T-cell (primary cell): ENCODE results near the gene PIEZO2. TPM values are rescaled to one million over a fixed set of nuclear protein-coding genes. Genes with fewer than 3 reads are reported as not detected.

Experiments
- ATAC-seq, 4 experiments: fragments of 200-7000 bp in 3 of 4; fragments of 150-1000 bp in 1 of 4; cut with Tn5 transposase; replicated peaks in 1 of 4; 1 replicate in 3 of 4; 2 replicates in 1 of 4; pipeline ENCODE4 v1.10.0; 2021; ENCODE audit warnings: moderate library complexity in 3 of 4, mild to moderate bottlenecking in 2 of 4, moderate number of reproducible peaks in 1 of 4
- CTCF ChIA-PET, 2 donors: fragments of 300-600 bp; sonication (Branson Sonifier 250); formaldehyde crosslinking; loops; one replicate each; lab custom pipeline; 2022; ENCODE audit warnings: antibody characterized with exemption in 2 of 2; lab: Charles Lee
- POLR2A ChIA-PET, 2 donors: fragments of 300-600 bp; sonication (Branson Sonifier 250); formaldehyde crosslinking; loops; one replicate each; lab custom pipeline; 2022; ENCODE audit warnings: antibody characterized with exemption in 2 of 2; lab: Charles Lee
- DNase-seq, 35 experiments: peaks; one replicate each; pipeline versions ENCODE4 v3.0.0 to v3.0.0-alpha.2; 2013 to 2023
- H3K27ac ChIP-seq: one replicate; pipeline ENCODE4 v1.5.1; 2013; ENCODE audit warnings: low read length
- H3K27me3 ChIP-seq, 2 experiments: replicated peaks in 1 of 2; 1 replicate in 1 of 2; 2 replicates in 1 of 2; pipeline versions ENCODE4 v1.6.1 to v1.7.0; 2013; ENCODE audit warnings: low read length in 1 of 2, mixed read lengths in 1 of 2; ENCODE audit not compliant: control insufficient read depth in 2 of 2, insufficient read depth in 2 of 2; ENCODE audit errors: extremely low read depth in 1 of 2
- H3K36me3 ChIP-seq, 2 donors: 1 replicate in 1 of 2; 2 replicates in 1 of 2; pipeline versions ENCODE4 v1.6.1 to v1.7.0; 2013; ENCODE audit warnings: low read length in 1 of 2; ENCODE audit not compliant: control insufficient read depth in 2 of 2, insufficient read depth in 1 of 2; ENCODE audit errors: extremely low read depth in 1 of 2
- H3K4me1 ChIP-seq, 2 experiments: 1 replicate in 1 of 2; 2 replicates in 1 of 2; pipeline versions ENCODE4 v1.6.1 to v1.7.0; 2013; ENCODE audit warnings: low read length in 2 of 2, mixed read lengths in 1 of 2; ENCODE audit not compliant: insufficient read depth in 2 of 2, control insufficient read depth in 1 of 2; ENCODE audit errors: extremely low read depth in 1 of 2
- H3K4me3 ChIP-seq, 2 donors: 1 replicate in 1 of 2; 2 replicates in 1 of 2; pipeline versions ENCODE4 v1.5.1 to v1.7.0; 2013; ENCODE audit warnings: mild to moderate bottlenecking in 2 of 2, low read length in 1 of 2, moderate library complexity in 1 of 2; ENCODE audit not compliant: control insufficient read depth in 1 of 2; ENCODE audit errors: extremely low read depth in 1 of 2
- H3K9me3 ChIP-seq: 2 replicates; pipeline ENCODE4 v1.7.0; 2013
- H3K27ac Mint-ChIP-seq, 2 donors: one replicate each; pipeline ENCODE4 v1.8.0; 2020 to 2021; ENCODE audit warnings: mild to moderate bottlenecking in 2 of 2, mixed read lengths in 2 of 2
- H3K27me3 Mint-ChIP-seq, 2 donors: one replicate each; pipeline ENCODE4 v1.8.0; 2021 to 2022; ENCODE audit warnings: mixed read lengths in 2 of 2
- H3K36me3 Mint-ChIP-seq: one replicate; pipeline ENCODE4 v1.8.0; 2021; ENCODE audit warnings: mixed read lengths
- H3K4me1 Mint-ChIP-seq, 3 donors: one replicate each; pipeline ENCODE4 v1.8.0; 2020 to 2022; ENCODE audit warnings: mixed read lengths in 3 of 3, mild to moderate bottlenecking in 1 of 3
- H3K4me3 Mint-ChIP-seq, 3 donors: one replicate each; pipeline ENCODE4 v1.8.0; 2020 to 2022; ENCODE audit warnings: mild to moderate bottlenecking in 3 of 3, mixed read lengths in 3 of 3, moderate library complexity in 3 of 3
- H3K9me3 Mint-ChIP-seq, 3 donors: one replicate each; pipeline ENCODE4 v1.8.0; 2020 to 2022; ENCODE audit warnings: mixed read lengths in 3 of 3
- WGBS: methylation state at CpG from one replicate; pipeline ENCODE4 v1.1.5; 2013; ENCODE audit warnings: missing lambda C conversion rate; ENCODE audit not compliant: insufficient coverage; 5-methylcytosine and 5-hydroxymethylcytosine counted together
- total RNA-seq, 35 experiments: library from RNA in 6 of 35; stranded (reverse) in 6 of 35; fragments of 120-200 nt in 1 of 35; gene quantifications; one replicate each; pipeline versions ENCODE4 v1.2.1 to v1.2.4 and lab custom pipeline; 2013 to 2026

The PIEZO2 gene
- total RNA-seq, 5 donors from 2014 or later (not counting 1 experiment from before 2014, with no cell fraction given) = 0.05 to 0.90 (median 0.21) TPM; not detected in 1

- H3K27me3 ChIP-seq = no peaks in the 10 kb centered on the region
- POLR2A ChIA-PET = no interaction called here
- Mint-ChIP-seq H3K27ac (no peak overlapping the region), H3K36me3 (no peaks in the 10 kb centered on the region), H3K4me3 (no peak overlapping the region), H3K27me3 (peaks cover 0 to 7% of the 10 kb centered on the region in 2 donors), H3K9me3 (peaks cover 4 to 7% (median 4%) of the 10 kb centered on the region in 3 donors), H3K4me1 (no peaks in the 10 kb centered on the region)
- H3K9me3 ChIP-seq = no peaks in the 10 kb centered on the region
- H3K27ac ChIP-seq = no peak overlapping the region
- no peak for ATAC-seq
- CTCF ChIA-PET = interaction anchor here in 1 of 2 donors (0.5 kb wide), 1 partner anchor 42 kb away, joined by 3 read pairs; no protein-coding TSS in a partner anchor
- no peaks in the 10 kb centered on the region for H3K4me1 ChIP-seq
- no peaks in the 10 kb centered on the region for H3K36me3 ChIP-seq
- DNase-seq = no peak
- no peak overlapping the region for H3K4me3 ChIP-seq
Observed at GRCh38 chr18:10977042-10977441, 172.3 kb downstream of the PIEZO2 start.

- ATAC-seq (no peak), DNase-seq (no peak)
- no peak overlapping the region for H3K4me3 ChIP-seq
- H3K27me3 ChIP-seq = no peaks in the 10 kb centered on the region
- H3K27ac Mint-ChIP-seq = no peak overlapping the region
- H3K4me1 ChIP-seq = no peaks in the 10 kb centered on the region
- peaks cover 0 to 4% (median 2%) of the 10 kb centered on the region in 3 donors for H3K9me3 Mint-ChIP-seq
- POLR2A ChIA-PET = no interaction called here
- WGBS = 83% methylated on average over 8 of the region's 10 CpGs
- no peaks in the 10 kb centered on the region for H3K9me3 ChIP-seq
- H3K4me3 Mint-ChIP-seq = no peak overlapping the region
- H3K36me3 ChIP-seq = no peaks in the 10 kb centered on the region
- peaks cover 0 to 7% of the 10 kb centered on the region in 2 donors for H3K27me3 Mint-ChIP-seq
- no peaks in the 10 kb centered on the region for H3K36me3 Mint-ChIP-seq
- no peaks in the 10 kb centered on the region for H3K4me1 Mint-ChIP-seq
- H3K27ac ChIP-seq = no peak overlapping the region
- CTCF ChIA-PET = no interaction called here
Observed at GRCh38 chr18:10973567-10974203, 175.7 kb downstream of the PIEZO2 start.

DNA sequence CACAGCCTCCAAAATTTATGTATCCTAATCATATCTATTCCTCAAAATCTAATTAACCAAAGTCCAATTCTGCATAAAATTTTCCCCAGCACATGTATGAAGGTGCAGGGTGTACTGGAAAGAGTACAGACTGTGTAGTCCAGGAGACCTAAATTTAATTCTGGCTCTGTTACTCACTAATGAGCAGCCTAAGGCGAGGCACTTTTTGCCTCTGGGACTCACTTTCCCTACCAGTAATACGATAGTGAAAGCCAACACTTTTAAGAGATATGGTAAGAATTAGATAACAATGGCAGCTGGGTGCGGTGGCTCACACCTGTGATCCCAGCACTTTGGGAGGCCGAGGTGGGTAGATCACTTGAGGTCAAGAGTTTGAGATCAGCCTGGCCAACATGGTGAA, 177.7 kb downstream of the PIEZO2 start:
- H3K27ac Mint-ChIP-seq = no peak overlapping the region
- H3K27me3 Mint-ChIP-seq = peaks cover 0 to 7% of the 10 kb centered on the region in 2 donors
- CTCF ChIA-PET = no interaction called here

GRCh38 chr18:10965119-10965518, 184.2 kb downstream of the PIEZO2 start:
- Histone ChIP-seq H3K4me3 (no peak overlapping the region), H3K9me3 (no peaks in the 10 kb centered on the region), H3K36me3 (no peaks in the 10 kb centered on the region), H3K27me3 (no peaks in the 10 kb centered on the region), H3K4me1 (no peaks in the 10 kb centered on the region), H3K27ac (no peak overlapping the region)
- H3K27me3 Mint-ChIP-seq = no peaks in the 10 kb centered on the region
- no peaks in the 10 kb centered on the region for H3K4me1 Mint-ChIP-seq
- H3K36me3 Mint-ChIP-seq = no peaks in the 10 kb centered on the region
- ChIA-PET CTCF (no interaction called here), POLR2A (no interaction called here)
- H3K27ac Mint-ChIP-seq = no peak overlapping the region
- DNase-seq (no peak), ATAC-seq (no peak)
- no CpG with 5 or more reads among the region's 2 CpGs for WGBS
- H3K4me3 Mint-ChIP-seq = no peak overlapping the region
- H3K9me3 Mint-ChIP-seq = peaks cover 0 to 4% (median 0%) of the 10 kb centered on the region in 3 donors

More for the DNA sequence above, 177.7 kb downstream of the PIEZO2 start:
- Histone ChIP-seq H3K4me1 (no peaks in the 10 kb centered on the region), H3K27me3 (no peaks in the 10 kb centered on the region), H3K9me3 (no peaks in the 10 kb centered on the region), H3K27ac (no peak overlapping the region), H3K36me3 (no peaks in the 10 kb centered on the region), H3K4me3 (no peak overlapping the region)
- peaks cover 0 to 8% (median 0%) of the 10 kb centered on the region in 3 donors for H3K9me3 Mint-ChIP-seq
- H3K4me3 Mint-ChIP-seq = no peak overlapping the region
- DNase-seq = no peak
- H3K4me1 Mint-ChIP-seq = no peaks in the 10 kb centered on the region
- H3K36me3 Mint-ChIP-seq = no peaks in the 10 kb centered on the region
- no peak for ATAC-seq
- POLR2A ChIA-PET = no interaction called here
- no CpG with 5 or more reads among the region's 4 CpGs for WGBS

- DNase-seq (no peak), ATAC-seq (no peak)
- Mint-ChIP-seq H3K4me3 (no peak overlapping the region), H3K9me3 (peaks cover 0 to 11% (median 0%) of the 10 kb centered on the region in 3 donors), H3K4me1 (no peaks in the 10 kb centered on the region), H3K27ac (no peak overlapping the region), H3K36me3 (no peaks in the 10 kb centered on the region), H3K27me3 (peaks cover 0 to 10% of the 10 kb centered on the region in 2 donors)
- ChIA-PET CTCF (no interaction called here), POLR2A (no interaction called here)
- WGBS = 79% methylated on average over 4 of the region's 5 CpGs
- Histone ChIP-seq H3K27ac (no peak overlapping the region), H3K4me3 (no peak overlapping the region), H3K36me3 (no peaks in the 10 kb centered on the region), H3K9me3 (no peaks in the 10 kb centered on the region), H3K27me3 (no peaks in the 10 kb centered on the region), H3K4me1 (no peaks in the 10 kb centered on the region)
Observed at GRCh38 chr18:10953672-10954071, 195.7 kb downstream of the PIEZO2 start.

DNA sequence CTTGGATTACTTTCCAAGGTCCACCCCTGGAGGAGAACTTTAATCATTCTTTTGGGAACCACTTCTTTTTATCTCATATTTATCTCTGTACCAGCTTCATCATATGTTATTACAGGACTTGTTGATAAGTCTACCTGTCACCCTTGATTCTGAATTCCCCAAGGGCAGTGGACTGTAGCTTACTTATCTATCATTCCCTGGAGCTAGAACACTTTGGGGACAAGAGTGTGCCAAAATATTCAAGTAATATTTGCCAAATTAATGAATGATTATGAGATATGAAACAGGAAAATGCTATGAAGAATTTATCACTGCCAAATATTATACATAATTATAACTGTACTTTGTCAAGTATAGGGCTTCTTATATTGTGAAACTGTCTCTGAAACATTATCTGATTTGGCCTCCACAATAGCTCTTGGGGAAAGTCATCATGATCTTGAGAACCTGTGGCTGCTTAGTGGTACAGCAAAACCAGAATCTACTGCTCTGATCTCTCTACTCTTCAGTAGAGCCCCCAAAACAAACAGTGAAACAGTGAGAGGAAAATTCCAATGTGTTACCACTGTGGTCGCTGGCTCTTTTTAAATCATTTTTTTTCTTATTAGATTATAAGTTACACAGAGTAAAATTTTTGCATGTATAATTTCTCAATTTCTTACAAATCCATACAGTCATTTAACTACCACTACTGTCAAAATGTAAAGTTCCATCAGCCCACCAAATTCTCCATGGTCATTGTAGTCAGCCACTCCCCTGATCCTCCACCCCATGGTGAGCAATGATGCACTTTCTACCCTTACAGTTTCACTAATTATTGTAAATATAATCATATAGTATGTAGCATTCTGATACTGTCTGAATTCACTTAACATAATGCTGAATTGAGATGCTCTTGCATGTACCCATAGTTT, 197.5 kb downstream of the PIEZO2 start:
- Mint-ChIP-seq H3K4me1 (no peaks in the 10 kb centered on the region), H3K36me3 (no peaks in the 10 kb centered on the region), H3K4me3 (no peak overlapping the region), H3K27me3 (peaks cover 0 to 10% of the 10 kb centered on the region in 2 donors), H3K9me3 (peaks cover 0 to 11% (median 0%) of the 10 kb centered on the region in 3 donors), H3K27ac (no peak overlapping the region)
- H3K9me3 ChIP-seq = no peaks in the 10 kb centered on the region
- DNase-seq = no peak
- H3K4me1 ChIP-seq = no peaks in the 10 kb centered on the region
- H3K27me3 ChIP-seq = no peaks in the 10 kb centered on the region
- no peaks in the 10 kb centered on the region for H3K36me3 ChIP-seq
- WGBS = no CpG with 5 or more reads among the region's 1 CpG
- no peak for ATAC-seq
- H3K27ac ChIP-seq = no peak overlapping the region
- ChIA-PET POLR2A (interaction anchor here in 1 of 2 donors (0.5 kb wide), 1 partner anchor 1241 kb away, joined by 6 read pairs; no protein-coding TSS in a partner anchor), CTCF (no interaction called here)
- no peak overlapping the region for H3K4me3 ChIP-seq
